Endometrial microvascular endothelial cells (primary cell): ENCODE data around the gene MSX2. TPM values are rescaled to one million over a fixed set of nuclear protein-coding genes. Genes with fewer than 3 reads are reported as not detected.

ENCODE experiments used
- in situ Hi-C: cut with HindIII; loops from 2 replicates; pipeline ENCODE4 v1.10.0; 2017; ENCODE audit warnings: low sequenced_read_pairs, low pct_unique_long_range_greater_than_20kb; ENCODE audit errors: inconsistent ontology term
- total RNA-seq: library from RNA; depleted of rRNA; stranded (reverse); fragments of >200 nt; gene quantifications from one replicate; pipeline ENCODE4 v1.2.3, GENCODE V29; 2015; ENCODE audit errors: inconsistent ontology term

MSX2 gene
- total RNA-seq, 1 donor from 2014 or later = not detected

- in situ Hi-C loops = no loop called here
Measured at GRCh38 chr5:174715804-174716203, 8.6 kb upstream of the MSX2 start.

- in situ Hi-C loops = no loop called here
Measured at GRCh38 chr5:174717826-174718455, 6.4 kb upstream of the MSX2 start.

- in situ Hi-C loops = no loop called here
Measured at GRCh38 chr5:174718880-174719610, 5.3 kb upstream of the MSX2 start.

- in situ Hi-C loops = no loop called here
Measured at GRCh38 chr5:174719793-174720611, 4.4 kb upstream of the MSX2 start.

- in situ Hi-C loops = no loop called here
Measured at GRCh38 chr5:174720612-174721529, 3.5 kb upstream of the MSX2 start.

- in situ Hi-C loops = no loop called here
Measured at GRCh38 chr5:174721530-174722432, 2.6 kb upstream of the MSX2 start.

- in situ Hi-C loops = no loop called here
Measured at GRCh38 chr5:174722500-174722899, 1.9 kb upstream of the MSX2 start.

GRCh38 chr5:174723315-174723978 lies 935 bp upstream of the MSX2 start:
- in situ Hi-C loops = no loop called here

- in situ Hi-C loops = no loop called here
Measured at GRCh38 chr5:174723979-174724483, 351 bp upstream of the MSX2 start.

GRCh38 chr5:174725261-174725990 lies 1.0 kb downstream of the MSX2 start:
- in situ Hi-C loops = no loop called here

GRCh38 chr5:174725991-174726601 lies 1.7 kb downstream of the MSX2 start:
- in situ Hi-C loops = no loop called here

GRCh38 chr5:174726916-174727793 lies 2.8 kb downstream of the MSX2 start:
- in situ Hi-C loops = no loop called here

- in situ Hi-C loops = no loop called here
Measured at GRCh38 chr5:174727794-174728680, 3.7 kb downstream of the MSX2 start.

- in situ Hi-C loops = no loop called here
Measured at GRCh38 chr5:174729075-174729680, 4.8 kb downstream of the MSX2 start.
